ENCODE results near the gene WWOX. TPM values are rescaled to one million over a fixed set of nuclear protein-coding genes. Genes with fewer than 3 reads are reported as not detected.

WWOX gene
- total and polyA plus RNA-seq, 4 experiments from 2014 or later, result 10.4 to 23.1 (median 17.5) TPM

GRCh38 chr16:78842950-78843349 is 743.5 kb downstream of the WWOX start:
- Histone ChIP-seq H3K4me3 (ENCODE audit: low read length in 2 of 2) (no peak overlapping the region), H3K27ac (ENCODE audit: low read depth, low read length) (no peak overlapping the region), H3K36me3 (ENCODE audit: insufficient read depth, low read length) (no peaks in the 10 kb centered on the region), H3K9me3 (ENCODE audit: control insufficient read depth in 1 of 2, low read length in 2 of 2) (no peaks in the 10 kb centered on the region), H3K4me1 (ENCODE audit: insufficient read depth, low read length) (no peaks in the 10 kb centered on the region), H3K27me3 (ENCODE audit: insufficient read depth, low read length) (no peaks in the 10 kb centered on the region)
- H3K27ac Mint-ChIP-seq, result peak overlapping the region in 1 of 7 donors; percentile 29
- H3K36me3 Mint-ChIP-seq, result no peaks in the 10 kb centered on the region
- no peaks in the 10 kb centered on the region for H3K9me3 Mint-ChIP-seq
- ChIA-PET POLR2A (ENCODE audit: partially characterized antibody) (no interaction called here), CTCF (ENCODE audit: partially characterized antibody) (no interaction called here)
- intact Hi-C loops (cut with micrococcal nuclease), result no loop called here
- no peaks in the 10 kb centered on the region for H3K27me3 Mint-ChIP-seq
- no peak for DNase-seq
- no peak overlapping the region for H3K4me3 Mint-ChIP-seq
- H3K4me1 Mint-ChIP-seq, result no peaks in the 10 kb centered on the region

- intact Hi-C loops (cut with micrococcal nuclease), result no loop called here
- Mint-ChIP-seq H3K4me3 (no peak overlapping the region), H3K36me3 (no peaks in the 10 kb centered on the region), H3K27ac (no peak overlapping the region), H3K4me1 (no peaks in the 10 kb centered on the region), H3K9me3 (no peaks in the 10 kb centered on the region), H3K27me3 (no peaks in the 10 kb centered on the region)
- no peak for DNase-seq
- Histone ChIP-seq H3K9me3 (ENCODE audit: control insufficient read depth in 1 of 2, low read length in 2 of 2) (no peaks in the 10 kb centered on the region), H3K27ac (ENCODE audit: low read depth, low read length) (no peak overlapping the region), H3K27me3 (ENCODE audit: insufficient read depth, low read length) (no peaks in the 10 kb centered on the region), H3K4me1 (ENCODE audit: insufficient read depth, low read length) (no peaks in the 10 kb centered on the region), H3K4me3 (ENCODE audit: low read length in 2 of 2) (no peak overlapping the region), H3K36me3 (ENCODE audit: insufficient read depth, low read length) (no peaks in the 10 kb centered on the region)
- ChIA-PET POLR2A (ENCODE audit: partially characterized antibody) (no interaction called here), CTCF (ENCODE audit: partially characterized antibody) (no interaction called here)
These were observed 744.5 kb downstream of the WWOX start for GRCh38 chr16:78843978-78844377.

GRCh38 chr16:78844682-78845081 is 745.2 kb downstream of the WWOX start:
- Mint-ChIP-seq H3K4me3 (no peak overlapping the region), H3K4me1 (no peaks in the 10 kb centered on the region), H3K27ac (no peak overlapping the region), H3K27me3 (no peaks in the 10 kb centered on the region), H3K9me3 (no peaks in the 10 kb centered on the region), H3K36me3 (no peaks in the 10 kb centered on the region)
- intact Hi-C loops (cut with micrococcal nuclease), result no loop called here
- H3K27me3 ChIP-seq (ENCODE audit: insufficient read depth, low read length), result no peaks in the 10 kb centered on the region
- H3K36me3 ChIP-seq (ENCODE audit: insufficient read depth, low read length), result no peaks in the 10 kb centered on the region
- H3K4me3 ChIP-seq (ENCODE audit: low read length in 2 of 2), result no peak overlapping the region
- H3K27ac ChIP-seq (ENCODE audit: low read depth, low read length), result no peak overlapping the region
- H3K4me1 ChIP-seq (ENCODE audit: insufficient read depth, low read length), result no peaks in the 10 kb centered on the region
- ChIA-PET POLR2A (ENCODE audit: partially characterized antibody) (no interaction called here), CTCF (ENCODE audit: partially characterized antibody) (no interaction called here)
- no peaks in the 10 kb centered on the region for H3K9me3 ChIP-seq (ENCODE audit: control insufficient read depth in 1 of 2, low read length in 2 of 2)
- DNase-seq, result no peak

GRCh38 chr16:78851266-78851665 is 751.8 kb downstream of the WWOX start:
- ChIA-PET POLR2A (ENCODE audit: partially characterized antibody) (no interaction called here), CTCF (ENCODE audit: partially characterized antibody) (no interaction called here)
- no peaks in the 10 kb centered on the region for H3K9me3 ChIP-seq (ENCODE audit: control insufficient read depth in 1 of 2, low read length in 2 of 2)
- H3K4me1 ChIP-seq (ENCODE audit: insufficient read depth, low read length), result no peaks in the 10 kb centered on the region
- DNase-seq, result no peak
- H3K4me3 ChIP-seq (ENCODE audit: low read length in 2 of 2), result no peak overlapping the region
- no peak overlapping the region for H3K27ac Mint-ChIP-seq
- H3K36me3 Mint-ChIP-seq, result no peaks in the 10 kb centered on the region
- H3K4me3 Mint-ChIP-seq, result no peak overlapping the region
- no peak overlapping the region for H3K27ac ChIP-seq (ENCODE audit: low read depth, low read length)
- H3K27me3 Mint-ChIP-seq, result no peaks in the 10 kb centered on the region
- H3K9me3 Mint-ChIP-seq, result no peaks in the 10 kb centered on the region
- H3K36me3 ChIP-seq (ENCODE audit: insufficient read depth, low read length), result no peaks in the 10 kb centered on the region
- intact Hi-C loops (cut with micrococcal nuclease), result no loop called here
- H3K4me1 Mint-ChIP-seq, result peaks cover 0 to 10% (median 1%) of the 10 kb centered on the region in 4 donors
- H3K27me3 ChIP-seq (ENCODE audit: insufficient read depth, low read length), result no peaks in the 10 kb centered on the region

DNA sequence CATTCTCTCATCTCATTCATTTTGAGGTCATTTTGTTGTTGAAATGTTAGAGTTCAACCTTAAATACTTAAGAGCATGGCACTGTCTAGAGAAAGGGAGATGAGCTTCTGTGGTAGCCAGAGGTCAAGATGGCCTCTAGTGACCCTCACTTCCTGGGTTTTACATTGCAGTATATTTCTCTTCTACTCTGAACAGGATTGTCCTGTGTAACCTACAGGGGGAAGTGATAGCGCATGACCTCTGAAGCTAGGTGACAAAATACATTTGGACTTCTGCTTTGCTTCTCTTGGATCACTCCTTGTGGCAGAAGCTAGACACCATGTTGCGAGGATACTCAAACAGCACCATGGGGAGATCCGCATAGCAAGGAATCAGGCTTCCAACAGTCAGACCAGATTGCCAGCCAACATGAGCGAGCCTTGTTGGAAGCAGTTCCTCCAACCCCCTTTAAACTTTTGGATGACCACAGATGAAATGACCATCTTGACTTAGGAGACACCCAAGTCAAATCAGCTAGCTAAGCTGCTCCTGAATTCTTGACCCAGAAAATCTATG is 752.7 kb downstream of the WWOX start:
- Histone ChIP-seq H3K27me3 (ENCODE audit: insufficient read depth, low read length) (no peaks in the 10 kb centered on the region), H3K27ac (ENCODE audit: low read depth, low read length) (no peak overlapping the region), H3K4me3 (ENCODE audit: low read length in 2 of 2) (no peak overlapping the region), H3K4me1 (ENCODE audit: insufficient read depth, low read length) (no peaks in the 10 kb centered on the region), H3K36me3 (ENCODE audit: insufficient read depth, low read length) (no peaks in the 10 kb centered on the region), H3K9me3 (ENCODE audit: control insufficient read depth in 1 of 2, low read length in 2 of 2) (no peaks in the 10 kb centered on the region)
- no peaks in the 10 kb centered on the region for H3K9me3 Mint-ChIP-seq
- no peak for DNase-seq
- H3K27me3 Mint-ChIP-seq, result no peaks in the 10 kb centered on the region
- ChIA-PET POLR2A (ENCODE audit: partially characterized antibody) (no interaction called here), CTCF (ENCODE audit: partially characterized antibody) (no interaction called here)
- no peaks in the 10 kb centered on the region for H3K36me3 Mint-ChIP-seq
- peaks cover 0 to 10% (median 1%) of the 10 kb centered on the region in 4 donors for H3K4me1 Mint-ChIP-seq
- intact Hi-C loops (cut with micrococcal nuclease), result no loop called here
- no peak overlapping the region for H3K27ac Mint-ChIP-seq
- H3K4me3 Mint-ChIP-seq, result no peak overlapping the region

DNA sequence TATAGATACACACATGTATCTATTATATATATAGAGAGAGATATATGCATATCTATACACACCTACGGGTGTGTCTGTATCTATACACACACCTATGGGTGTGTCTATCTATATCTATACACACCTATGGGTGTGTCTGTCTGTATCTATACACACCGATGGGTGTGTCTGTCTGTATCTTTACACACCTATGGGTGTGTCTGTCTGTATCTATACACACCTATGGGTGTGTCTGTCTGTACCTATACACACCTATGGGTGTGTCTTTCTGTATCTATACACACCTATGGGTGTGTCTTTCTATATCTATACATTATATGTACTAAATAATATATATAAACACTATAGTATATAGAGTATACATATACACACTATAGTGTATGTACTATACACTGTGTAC is 762.6 kb downstream of the WWOX start:
- Mint-ChIP-seq H3K9me3 (peaks cover 0 to 1% (median 0%) of the 10 kb centered on the region in 8 donors), H3K4me1 (no peaks in the 10 kb centered on the region), H3K27me3 (no peaks in the 10 kb centered on the region), H3K27ac (no peak overlapping the region), H3K36me3 (peaks cover 0 to 1% of the 10 kb centered on the region in 2 donors), H3K4me3 (no peak overlapping the region)
- H3K27ac ChIP-seq (ENCODE audit: low read depth, low read length), result no peak overlapping the region
- intact Hi-C loops (cut with micrococcal nuclease), result no loop called here
- H3K27me3 ChIP-seq (ENCODE audit: insufficient read depth, low read length), result no peaks in the 10 kb centered on the region
- POLR2A ChIA-PET (ENCODE audit: partially characterized antibody), result no interaction called here
- no peaks in the 10 kb centered on the region for H3K36me3 ChIP-seq (ENCODE audit: insufficient read depth, low read length)
- no peaks in the 10 kb centered on the region for H3K9me3 ChIP-seq (ENCODE audit: control insufficient read depth in 1 of 2, low read length in 2 of 2)
- H3K4me1 ChIP-seq (ENCODE audit: insufficient read depth, low read length), result no peaks in the 10 kb centered on the region
- DNase-seq, result no peak
- CTCF ChIA-PET (ENCODE audit: partially characterized antibody), result no interaction called here
- no peak overlapping the region for H3K4me3 ChIP-seq (ENCODE audit: low read length in 2 of 2)

- Histone ChIP-seq H3K36me3 (ENCODE audit: insufficient read depth, low read length) (no peaks in the 10 kb centered on the region), H3K27ac (ENCODE audit: low read depth, low read length) (no peak overlapping the region), H3K9me3 (ENCODE audit: control insufficient read depth in 1 of 2, low read length in 2 of 2) (no peaks in the 10 kb centered on the region), H3K4me3 (ENCODE audit: low read length in 2 of 2) (no peak overlapping the region), H3K27me3 (ENCODE audit: insufficient read depth, low read length) (no peaks in the 10 kb centered on the region), H3K4me1 (ENCODE audit: insufficient read depth, low read length) (no peaks in the 10 kb centered on the region)
- POLR2A ChIA-PET (ENCODE audit: partially characterized antibody), result no interaction called here
- Mint-ChIP-seq H3K9me3 (peaks cover 0 to 1% (median 0%) of the 10 kb centered on the region in 8 donors), H3K27me3 (no peaks in the 10 kb centered on the region), H3K27ac (no peak overlapping the region), H3K4me1 (peaks cover 0 to 6% (median 0%) of the 10 kb centered on the region in 4 donors), H3K36me3 (peaks cover 0 to 1% of the 10 kb centered on the region in 2 donors), H3K4me3 (no peak overlapping the region)
- DNase-seq, result no peak
- CTCF ChIA-PET (ENCODE audit: partially characterized antibody), result no interaction called here
- intact Hi-C loops (cut with micrococcal nuclease), result no loop called here
These were observed 767.1 kb downstream of the WWOX start for GRCh38 chr16:78866521-78866920.

DNA sequence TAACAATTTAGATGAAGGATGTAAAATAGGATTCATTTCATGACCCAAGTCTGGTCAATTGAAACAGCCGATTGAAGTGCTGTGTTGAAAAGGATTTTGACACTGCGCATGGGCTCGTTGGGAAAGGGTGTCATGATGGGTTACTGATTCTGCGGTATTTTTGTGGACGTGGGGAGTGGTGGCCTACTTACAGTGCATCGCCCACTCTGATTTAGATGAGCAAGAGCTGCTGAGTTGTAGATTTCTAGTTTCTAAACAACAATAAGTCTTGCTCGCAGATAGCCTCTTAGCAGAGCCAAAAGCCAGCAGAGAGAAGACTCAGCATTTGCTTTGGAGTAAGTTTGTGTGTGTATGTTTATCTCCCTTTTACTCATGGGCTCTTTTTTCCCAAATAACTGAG is 770.0 kb downstream of the WWOX start:
- POLR2A ChIA-PET (ENCODE audit: partially characterized antibody), result no interaction called here
- Histone ChIP-seq H3K27ac (ENCODE audit: low read depth, low read length) (no peak overlapping the region), H3K4me3 (ENCODE audit: low read length in 2 of 2) (no peak overlapping the region), H3K27me3 (ENCODE audit: insufficient read depth, low read length) (no peaks in the 10 kb centered on the region), H3K4me1 (ENCODE audit: insufficient read depth, low read length) (no peaks in the 10 kb centered on the region), H3K36me3 (ENCODE audit: insufficient read depth, low read length) (no peaks in the 10 kb centered on the region), H3K9me3 (ENCODE audit: control insufficient read depth in 1 of 2, low read length in 2 of 2) (no peaks in the 10 kb centered on the region)
- Mint-ChIP-seq H3K36me3 (peaks cover 0 to 1% of the 10 kb centered on the region in 2 donors), H3K4me1 (peaks cover 0 to 6% (median 0%) of the 10 kb centered on the region in 4 donors), H3K4me3 (peak overlapping the region in 3 of 8 donors; percentile 1 to 32 (median 15)), H3K9me3 (peaks cover 0 to 4% (median 0%) of the 10 kb centered on the region in 8 donors), H3K27ac (peak overlapping the region in 4 of 7 donors; percentile 5 to 88 (median 50)), H3K27me3 (no peaks in the 10 kb centered on the region)
- DNase-seq, result peak in 2 of 5 donors; percentile 20 to 27
- CTCF ChIA-PET (ENCODE audit: partially characterized antibody), result no interaction called here
- intact Hi-C loops (cut with micrococcal nuclease), result no loop called here
